A549 (cell line): ENCODE data around the gene DUSP7. TPM values are rescaled to one million over a fixed set of nuclear protein-coding genes. Genes with fewer than 3 reads are reported as not detected.
A peak's percentile ranks its signal among the peaks of the same experiment; 100 is the strongest.

Experiments
- ATAC-seq, 2 experiments: fragments of 200-7000 bp in 1 of 2; fragments of >200 bp in 1 of 2; cut with Nextera tagmentation in 1 of 2; cut with Tn5 transposase in 1 of 2; 3 replicates each; pipeline versions ENCODE4 v1.8.0 to v1.9.1; 2018 to 2020; ENCODE audit warnings: mild to moderate bottlenecking in 1 of 2, moderate library complexity in 1 of 2
- CTCF ChIA-PET: fragments of 300-600 bp; sonication (Branson Sonifier 250); formaldehyde crosslinking; extraction: SDS; loops from one replicate; lab custom pipeline; 2021; ENCODE audit warnings: antibody characterized with exemption, inconsistent platforms; lab: Yijun Ruan, JAX
- POLR2A ChIA-PET: fragments of 350-600 bp; formaldehyde crosslinking; extraction: SDS; loops from one replicate; lab custom pipeline; 2021; ENCODE audit warnings: antibody characterized with exemption, inconsistent platforms; lab: Yijun Ruan, JAX
- DNase-seq, 2 experiments: peaks; one replicate each; pipeline versions ENCODE4 v3.0.0 to v3.0.0-alpha.2; 2011 to 2016; ENCODE audit warnings: low read depth in 1 of 2, low spot score in 1 of 2
- FAIRE-seq: peaks from 2 replicates; lab custom pipeline; 2011; peaks lifted over from hg19 to GRCh38; lab: Jason Lieb, UNC
- H3K27ac ChIP-seq, 2 experiments: fragments of >200 bp; sonication (Bioruptor Twin); formaldehyde crosslinking; 3 replicates each; pipeline ENCODE4 v1.5.1; 2016 to 2017
- H3K4me1 ChIP-seq: fragments of >200 bp; sonication (Bioruptor Twin); formaldehyde crosslinking; 3 replicates; pipeline ENCODE4 v1.6.1; 2016
- H3K4me2 ChIP-seq: fragments of >200 bp; sonication (Bioruptor Twin); formaldehyde crosslinking; 3 replicates; pipeline ENCODE4 v1.6.1; 2016
- H3K4me3 ChIP-seq: fragments of >200 bp; sonication (Bioruptor Twin); formaldehyde crosslinking; 3 replicates; pipeline ENCODE4 v1.5.1; 2016
- H3K9me3 ChIP-seq: fragments of >200 bp; sonication (Bioruptor Twin); formaldehyde crosslinking; 3 replicates; pipeline ENCODE4 v1.6.1; 2016
- BHLHE40 ChIP-seq: IDR thresholded peaks from 2 replicates; pipeline ENCODE4 v1.6.1; 2012; ENCODE audit warnings: low read depth, low read length, inconsistent platforms
- CBX2 ChIP-seq: fragments of 200-600 bp; sonication (generic); IDR thresholded peaks from 2 replicates; pipeline ENCODE4 v1.6.1; 2016; ENCODE audit warnings: low read depth, mild to moderate bottlenecking, borderline replicate concordance
- CBX8 ChIP-seq: fragments of 200-600 bp; sonication (generic); IDR thresholded peaks from 2 replicates; pipeline ENCODE4 v1.6.1; 2016
- EP300 ChIP-seq, 2 experiments: fragments of >200 bp; sonication (Bioruptor Twin); formaldehyde crosslinking; IDR thresholded peaks; 2 replicates in 1 of 2; 3 replicates in 1 of 2; pipeline ENCODE4 v1.6.1; 2016 to 2017
- FOSB ChIP-seq: fragments of 250-450 bp; sonication (Bioruptor Pico); IDR thresholded peaks from 2 replicates; pipeline ENCODE4 v1.5.0; 2020; ENCODE audit warnings: mild to moderate bottlenecking, moderate library complexity
- HOXB13 ChIP-seq: fragments of 250-450 bp; sonication (Bioruptor Pico); IDR thresholded peaks from 2 replicates; pipeline ENCODE4 v1.5.0; 2020; ENCODE audit warnings: low read depth, mild to moderate bottlenecking, moderate library complexity
- JUN ChIP-seq, 2 experiments: fragments of >200 bp; sonication (Bioruptor Twin); formaldehyde crosslinking; IDR thresholded peaks; 2 replicates in 1 of 2; 3 replicates in 1 of 2; pipeline ENCODE4 v1.6.1; 2016 to 2017
- MAFK ChIP-seq: fragments of 450-650 bp; IDR thresholded peaks from 2 replicates; pipeline ENCODE4 v1.6.1; 2014; ENCODE audit not compliant: partially characterized antibody
- MAZ ChIP-seq: fragments of 150-350 bp; IDR thresholded peaks from 2 replicates; pipeline ENCODE4 v1.6.1; 2014; ENCODE audit warnings: antibody characterized with exemption, low read depth, low read length, borderline replicate concordance
- RAD21 ChIP-seq, 2 experiments: fragments of >200 bp in 1 of 2; sonication (Bioruptor Twin) in 1 of 2; formaldehyde crosslinking in 1 of 2; IDR thresholded peaks in 1 of 2; conservative IDR thresholded peaks in 1 of 2; 2 replicates in 1 of 2; 3 replicates in 1 of 2; pipeline ENCODE4 v1.6.1; 2012 to 2018; ENCODE audit warnings: inconsistent platforms in 1 of 2
- RCOR1 ChIP-seq: fragments of 150-350 bp; IDR thresholded peaks from 2 replicates; pipeline ENCODE4 v1.6.1; 2014; ENCODE audit warnings: antibody characterized with exemption, low read length, low read depth
- SMC3 ChIP-seq: fragments of >200 bp; sonication (Bioruptor Twin); formaldehyde crosslinking; IDR thresholded peaks from 3 replicates; pipeline ENCODE4 v1.6.1; 2018; ENCODE audit warnings: inconsistent platforms
- ZNF302 ChIP-seq: fragments of 250-450 bp; sonication (Bioruptor Pico); IDR thresholded peaks from 2 replicates; pipeline ENCODE4 v1.9.0; 2021; ENCODE audit warnings: inconsistent platforms, mild to moderate bottlenecking, moderate library complexity
- WGBS: methylation state at CpG from one replicate; pipeline ENCODE4 v1.1.6; 2017; ENCODE audit errors: missing lambda C conversion rate; 5-methylcytosine and 5-hydroxymethylcytosine counted together
- polyA plus RNA-seq, 4 experiments: library from polyadenylated mRNA; depleted of rRNA in 3 of 4; stranded (reverse); fragments of >200 nt; fragmentation: RNase III in 1 of 4; extraction: RNeasy Plus Mini Kit Qiagen cat#74134 plus additional on column Dnase treatment in 1 of 4; gene quantifications; 2 replicates in 3 of 4; 3 replicates in 1 of 4; pipeline ENCODE4 v1.2.3, GENCODE V29; 2011 to 2017
- TF ChIP-seq, protein P1 (sequence below): fragments of >200 bp; sonication (Bioruptor Twin); formaldehyde crosslinking; IDR thresholded peaks from 2 replicates; pipeline ENCODE4 v1.6.1; 2016
- TF ChIP-seq, protein P2 (sequence below): fragments of 250-450 bp; sonication (Bioruptor Pico); IDR thresholded peaks from 2 replicates; pipeline ENCODE4 v1.5.0; 2020; ENCODE audit warnings: low read depth, mild to moderate bottlenecking, moderate library complexity
- TF ChIP-seq, protein P3 (sequence below): IDR thresholded peaks from 2 replicates; pipeline ENCODE4 v1.6.1; 2012
- TF ChIP-seq, protein P4 (sequence below): fragments of >200 bp; sonication (Bioruptor Twin); formaldehyde crosslinking; IDR thresholded peaks from 3 replicates; pipeline ENCODE4 v1.5.1; 2016
- TF ChIP-seq, protein P5 (sequence below): IDR thresholded peaks from 2 replicates; pipeline ENCODE4 v1.6.1; 2012; ENCODE audit warnings: low read depth, borderline replicate concordance
- TF ChIP-seq, protein P6 (sequence below): fragments of 150-350 bp; IDR thresholded peaks from 2 replicates; pipeline ENCODE4 v1.6.1; 2014; ENCODE audit warnings: low read depth, mild to moderate bottlenecking, low read length
- TF ChIP-seq, protein P7 (sequence below): fragments of >200 bp; sonication (Bioruptor Twin); formaldehyde crosslinking; IDR thresholded peaks from 3 replicates; pipeline ENCODE4 v1.6.1; 2016

Gene DUSP7
- polyA plus RNA-seq, 2 of the 4 experiments (the other 2 are of a cell fraction), result 4.4 to 4.8 TPM

DNA sequence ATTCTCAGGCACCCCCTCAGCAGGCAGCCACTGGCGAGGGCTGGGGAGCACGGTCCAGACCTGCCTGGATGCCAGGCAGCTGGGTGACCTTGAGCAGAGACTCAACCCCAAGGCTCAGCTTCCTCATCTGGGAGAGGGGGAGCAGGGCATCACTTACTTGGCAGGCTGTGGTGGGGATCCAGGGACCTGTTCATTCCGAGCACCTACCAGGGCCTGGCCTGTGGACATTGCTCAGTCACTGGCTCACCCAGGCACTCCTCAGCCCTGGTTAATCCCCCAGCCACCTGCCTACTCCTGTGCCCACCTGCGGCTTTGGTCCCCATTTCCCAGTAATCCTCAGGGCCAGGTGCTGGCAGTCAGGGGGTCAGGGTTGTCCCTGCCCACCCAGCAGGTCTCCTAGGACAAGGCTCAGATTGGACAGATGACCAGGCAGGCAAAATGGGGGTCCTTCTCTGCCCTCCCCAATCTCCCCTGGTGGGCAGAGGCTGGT, 51.4 kb downstream of the DUSP7 start:
- POLR2A ChIA-PET, result no interaction called here
- ATAC-seq, result no peak
- no peaks in the 10 kb centered on the region for H3K9me3 ChIP-seq
- no peak overlapping the region for H3K4me3 ChIP-seq
- TF ChIP-seq, protein P1, sequence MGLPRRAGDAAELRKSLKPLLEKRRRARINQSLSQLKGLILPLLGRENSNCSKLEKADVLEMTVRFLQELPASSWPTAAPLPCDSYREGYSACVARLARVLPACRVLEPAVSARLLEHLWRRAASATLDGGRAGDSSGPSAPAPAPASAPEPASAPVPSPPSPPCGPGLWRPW, result no peak
- no peak for TF ChIP-seq ZNF302 (CRISPR knock-in tag)
- TF ChIP-seq, protein P2, sequence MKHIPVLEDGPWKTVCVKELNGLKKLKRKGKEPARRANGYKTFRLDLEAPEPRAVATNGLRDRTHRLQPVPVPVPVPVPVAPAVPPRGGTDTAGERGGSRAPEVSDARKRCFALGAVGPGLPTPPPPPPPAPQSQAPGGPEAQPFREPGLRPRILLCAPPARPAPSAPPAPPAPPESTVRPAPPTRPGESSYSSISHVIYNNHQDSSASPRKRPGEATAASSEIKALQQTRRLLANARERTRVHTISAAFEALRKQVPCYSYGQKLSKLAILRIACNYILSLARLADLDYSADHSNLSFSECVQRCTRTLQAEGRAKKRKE, result no peak
- no peak for TF ChIP-seq CBX8
- no peak for TF ChIP-seq MAZ
- no peak for TF ChIP-seq RCOR1
- TF ChIP-seq, protein P3, sequence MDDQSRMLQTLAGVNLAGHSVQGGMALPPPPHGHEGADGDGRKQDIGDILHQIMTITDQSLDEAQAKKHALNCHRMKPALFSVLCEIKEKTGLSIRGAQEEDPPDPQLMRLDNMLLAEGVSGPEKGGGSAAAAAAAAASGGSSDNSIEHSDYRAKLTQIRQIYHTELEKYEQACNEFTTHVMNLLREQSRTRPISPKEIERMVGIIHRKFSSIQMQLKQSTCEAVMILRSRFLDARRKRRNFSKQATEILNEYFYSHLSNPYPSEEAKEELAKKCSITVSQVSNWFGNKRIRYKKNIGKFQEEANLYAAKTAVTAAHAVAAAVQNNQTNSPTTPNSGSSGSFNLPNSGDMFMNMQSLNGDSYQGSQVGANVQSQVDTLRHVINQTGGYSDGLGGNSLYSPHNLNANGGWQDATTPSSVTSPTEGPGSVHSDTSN, result no peak
- no peak for TF ChIP-seq CBX2
- TF ChIP-seq BHLHE40, result no peak
- FAIRE-seq, result no peak
- CTCF ChIA-PET, result interaction anchor here (1.1 to 7.3 kb wide), 9 partner anchors 12 to 215 kb away, joined by 3 to 218 read pairs (median 6); partner anchors contain the start of genes DUSP7 and PARP3
- H3K4me1 ChIP-seq, result peaks cover 6% of the 10 kb centered on the region; the same call in 1 of the 3 replicates
- no peak overlapping the region for H3K27ac ChIP-seq
- DNase-seq, result no peak
- no peak overlapping the region for H3K4me2 ChIP-seq
- 100% methylated on average over 1 of the region's 4 CpGs for WGBS

DNA sequence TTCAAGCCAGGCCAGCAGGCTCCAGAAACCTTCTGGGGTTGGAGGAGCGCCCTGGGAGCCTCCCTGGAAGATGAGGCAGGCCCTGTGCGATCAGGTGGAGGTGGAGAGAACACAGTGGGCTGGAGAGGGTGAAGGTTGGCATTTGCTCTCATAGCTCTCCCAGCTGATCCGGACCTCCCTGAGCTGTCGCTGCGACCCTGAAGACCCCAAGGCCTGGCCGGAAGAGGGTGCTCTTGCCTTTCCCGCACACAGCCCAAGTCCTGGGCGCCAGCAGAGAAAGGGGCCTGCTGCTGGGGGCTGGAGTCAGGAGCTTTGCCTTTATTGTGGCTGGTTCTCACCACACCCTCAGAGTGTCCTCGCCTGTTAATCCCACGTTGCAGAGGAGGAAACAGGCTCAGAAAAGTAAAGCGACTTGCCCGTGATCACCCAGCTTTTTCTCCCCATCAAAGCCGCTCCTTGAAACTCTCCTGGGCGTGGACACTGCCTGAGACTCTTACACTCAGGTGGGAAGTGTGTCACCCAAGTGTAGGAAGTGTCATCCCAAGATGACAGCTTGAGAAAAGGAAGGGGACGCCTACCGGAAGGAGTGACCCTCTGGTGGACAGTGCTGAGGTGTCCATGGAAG, 52.1 kb downstream of the DUSP7 start:
- TF ChIP-seq BHLHE40 (no peak), JUN (IDR thresholded peaks at IDR 0.05) (no peak), FOSB (no peak), MAZ (no peak), SMC3 (peak; percentile 39; the same call in 1 of the 3 replicates), RAD21 (conservative IDR thresholded peaks at IDR 0.05 in 1 of 2, IDR thresholded peaks at IDR 0.05 in 1 of 2) (peak; percentile 46 to 61), EP300 (IDR thresholded peaks at IDR 0.05) (no peak)
- TF ChIP-seq, protein P4, sequence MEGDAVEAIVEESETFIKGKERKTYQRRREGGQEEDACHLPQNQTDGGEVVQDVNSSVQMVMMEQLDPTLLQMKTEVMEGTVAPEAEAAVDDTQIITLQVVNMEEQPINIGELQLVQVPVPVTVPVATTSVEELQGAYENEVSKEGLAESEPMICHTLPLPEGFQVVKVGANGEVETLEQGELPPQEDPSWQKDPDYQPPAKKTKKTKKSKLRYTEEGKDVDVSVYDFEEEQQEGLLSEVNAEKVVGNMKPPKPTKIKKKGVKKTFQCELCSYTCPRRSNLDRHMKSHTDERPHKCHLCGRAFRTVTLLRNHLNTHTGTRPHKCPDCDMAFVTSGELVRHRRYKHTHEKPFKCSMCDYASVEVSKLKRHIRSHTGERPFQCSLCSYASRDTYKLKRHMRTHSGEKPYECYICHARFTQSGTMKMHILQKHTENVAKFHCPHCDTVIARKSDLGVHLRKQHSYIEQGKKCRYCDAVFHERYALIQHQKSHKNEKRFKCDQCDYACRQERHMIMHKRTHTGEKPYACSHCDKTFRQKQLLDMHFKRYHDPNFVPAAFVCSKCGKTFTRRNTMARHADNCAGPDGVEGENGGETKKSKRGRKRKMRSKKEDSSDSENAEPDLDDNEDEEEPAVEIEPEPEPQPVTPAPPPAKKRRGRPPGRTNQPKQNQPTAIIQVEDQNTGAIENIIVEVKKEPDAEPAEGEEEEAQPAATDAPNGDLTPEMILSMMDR, result peak; percentile 25; the same call in 2 of the 3 replicates
- TF ChIP-seq, protein P5, sequence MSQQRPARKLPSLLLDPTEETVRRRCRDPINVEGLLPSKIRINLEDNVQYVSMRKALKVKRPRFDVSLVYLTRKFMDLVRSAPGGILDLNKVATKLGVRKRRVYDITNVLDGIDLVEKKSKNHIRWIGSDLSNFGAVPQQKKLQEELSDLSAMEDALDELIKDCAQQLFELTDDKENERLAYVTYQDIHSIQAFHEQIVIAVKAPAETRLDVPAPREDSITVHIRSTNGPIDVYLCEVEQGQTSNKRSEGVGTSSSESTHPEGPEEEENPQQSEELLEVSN, result no peak
- H3K4me1 ChIP-seq, result peaks cover 6% of the 10 kb centered on the region; the same call in 1 of the 3 replicates
- FAIRE-seq (no peak), ATAC-seq (peak in 1 of 2 experiments; percentile 54; a peak in 3 of 6 replicates), DNase-seq (no peak)
- H3K27ac ChIP-seq, result no peak overlapping the region
- H3K4me3 ChIP-seq, result no peak overlapping the region
- 61% methylated on average over 15 of the region's 16 CpGs for WGBS
- ChIA-PET POLR2A (no interaction called here), CTCF (interaction anchor here (0.7 to 7.3 kb wide), 13 partner anchors 12 to 216 kb away, joined by 3 to 218 read pairs (median 4); partner anchors contain the start of genes DUSP7 and PARP3)
- no peaks in the 10 kb centered on the region for H3K9me3 ChIP-seq
- H3K4me2 ChIP-seq, result no peak overlapping the region

DNA sequence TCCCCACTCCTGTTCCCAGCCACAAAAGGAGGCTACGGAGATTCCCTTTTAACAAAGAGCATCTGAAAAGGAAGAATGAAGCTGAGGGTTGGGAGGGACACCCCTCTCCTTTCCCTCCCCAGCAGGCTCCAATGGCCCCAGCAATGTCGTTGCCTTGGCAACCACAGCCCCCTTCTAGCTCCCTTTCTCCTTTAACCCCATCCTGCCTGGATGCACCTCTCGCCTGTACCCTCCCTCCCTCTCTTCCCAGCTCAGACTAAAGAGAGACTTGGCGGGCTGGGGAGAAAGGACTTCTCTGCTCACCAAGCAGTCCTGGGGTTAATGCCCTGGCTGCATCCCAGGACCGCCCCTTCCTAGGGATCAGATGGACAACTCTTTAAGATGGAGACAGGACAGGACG, 53.6 kb downstream of the DUSP7 start:
- WGBS, result 58% methylated on average over 6 of the region's 6 CpGs
- TF ChIP-seq MAFK (no peak), MAZ (no peak), HOXB13 (CRISPR knock-in tag) (no peak)
- TF ChIP-seq, protein P6, sequence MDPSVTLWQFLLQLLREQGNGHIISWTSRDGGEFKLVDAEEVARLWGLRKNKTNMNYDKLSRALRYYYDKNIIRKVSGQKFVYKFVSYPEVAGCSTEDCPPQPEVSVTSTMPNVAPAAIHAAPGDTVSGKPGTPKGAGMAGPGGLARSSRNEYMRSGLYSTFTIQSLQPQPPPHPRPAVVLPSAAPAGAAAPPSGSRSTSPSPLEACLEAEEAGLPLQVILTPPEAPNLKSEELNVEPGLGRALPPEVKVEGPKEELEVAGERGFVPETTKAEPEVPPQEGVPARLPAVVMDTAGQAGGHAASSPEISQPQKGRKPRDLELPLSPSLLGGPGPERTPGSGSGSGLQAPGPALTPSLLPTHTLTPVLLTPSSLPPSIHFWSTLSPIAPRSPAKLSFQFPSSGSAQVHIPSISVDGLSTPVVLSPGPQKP, result no peak
- TF ChIP-seq, protein P4, result no peak
- TF ChIP-seq, protein P7, sequence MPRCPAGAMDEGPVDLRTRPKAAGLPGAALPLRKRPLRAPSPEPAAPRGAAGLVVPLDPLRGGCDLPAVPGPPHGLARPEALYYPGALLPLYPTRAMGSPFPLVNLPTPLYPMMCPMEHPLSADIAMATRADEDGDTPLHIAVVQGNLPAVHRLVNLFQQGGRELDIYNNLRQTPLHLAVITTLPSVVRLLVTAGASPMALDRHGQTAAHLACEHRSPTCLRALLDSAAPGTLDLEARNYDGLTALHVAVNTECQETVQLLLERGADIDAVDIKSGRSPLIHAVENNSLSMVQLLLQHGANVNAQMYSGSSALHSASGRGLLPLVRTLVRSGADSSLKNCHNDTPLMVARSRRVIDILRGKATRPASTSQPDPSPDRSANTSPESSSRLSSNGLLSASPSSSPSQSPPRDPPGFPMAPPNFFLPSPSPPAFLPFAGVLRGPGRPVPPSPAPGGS, result no peak
- H3K4me3 ChIP-seq, result no peak overlapping the region
- POLR2A ChIA-PET, result interaction anchor here (0.9 kb wide), 1 partner anchor 53 kb away, joined by 4 read pairs; the partner anchor contains the start of gene DUSP7
- no peak for DNase-seq
- CTCF ChIA-PET, result interaction anchor here (0.8 to 7.3 kb wide), 21 partner anchors 11 to 443 kb away, joined by 3 to 218 read pairs (median 8); partner anchors contain the start of genes DUSP7 and SEMA3G
- no peak overlapping the region for H3K27ac ChIP-seq
- no peak for FAIRE-seq
- H3K4me1 ChIP-seq, result peaks cover 9% of the 10 kb centered on the region; the same call in 1 of the 3 replicates
- H3K4me2 ChIP-seq, result no peak overlapping the region
- no peaks in the 10 kb centered on the region for H3K9me3 ChIP-seq
- no peak for ATAC-seq
